GM23248 (cell line): ENCODE measurements around the gene HERC4.

Source experiments
- EZH2 ChIP-seq: fragments of 200-600 bp; sonication (generic); IDR thresholded peaks from 2 replicates; pipeline ENCODE4 v1.6.1; 2018; ENCODE audit warnings: antibody characterized with exemption, mild to moderate bottlenecking; ENCODE audit not compliant: insufficient read depth, poor library complexity, severe bottlenecking
- EZH2phosphoT487 ChIP-seq: fragments of 200-600 bp; sonication (generic); IDR thresholded peaks from 2 replicates; pipeline ENCODE4 v1.6.1; 2018; ENCODE audit warnings: antibody characterized with exemption, moderate library complexity, mild to moderate bottlenecking, low read depth; ENCODE audit not compliant: insufficient read depth

- no peak for TF ChIP-seq EZH2
- TF ChIP-seq EZH2phosphoT487, result no peak
Observed at GRCh38 chr10:67893637-67894036, 181.4 kb downstream of the HERC4 start.
